IMR-90 (cell line): ENCODE data around the gene CRY2. TPM values are rescaled to one million over a fixed set of nuclear protein-coding genes. Genes with fewer than 3 reads are reported as not detected.

Experiments used
- ATAC-seq: fragments of 200-7000 bp; cut with Tn5 transposase; 2 replicates; pipeline ENCODE4 v1.9.1; 2020; ENCODE audit warnings: low read depth, mild to moderate bottlenecking, moderate library complexity
- BruUV-seq: library from RNA; stranded (reverse); fragments of 400-500 nt; replicated peaks from 2 replicates; lab custom pipeline; 2021; lab: Mats Ljungman, UMichigan
- CTCF ChIA-PET: fragments of 300-600 bp; formaldehyde crosslinking; extraction: SDS; loops from one replicate; lab custom pipeline; 2021; ENCODE audit warnings: antibody characterized with exemption; lab: Yijun Ruan, JAX
- POLR2A ChIA-PET: fragments of 300-600 bp; sonication (Branson Sonifier 250); formaldehyde crosslinking; loops from one replicate; lab custom pipeline; 2022; ENCODE audit warnings: antibody characterized with exemption; ENCODE audit not compliant: unreplicated experiment; lab: Charles Lee
- DNase-seq: peaks from one replicate; pipeline ENCODE4 v3.0.0; 2013
- H2AFZ ChIP-seq: replicated peaks from 2 replicates; pipeline ENCODE3; 2013; ENCODE audit warnings: low read length, mild to moderate bottlenecking; ENCODE audit not compliant: poor library complexity
- H2AK5ac ChIP-seq: 2 replicates; pipeline ENCODE4 v1.6.1; 2013; ENCODE audit warnings: low read depth, low read length, inconsistent platforms
- H2AK9ac ChIP-seq: replicated peaks from 2 replicates; pipeline ENCODE3; 2013; ENCODE audit warnings: mild to moderate bottlenecking, low read depth, low read length, moderate library complexity; ENCODE audit not compliant: poor library complexity
- H2BK120ac ChIP-seq: 2 replicates; pipeline ENCODE4 v1.6.1; 2013; ENCODE audit warnings: low read depth, low read length, inconsistent platforms
- H2BK15ac ChIP-seq: 3 replicates; pipeline ENCODE4 v1.6.1; 2013; ENCODE audit warnings: low read depth, low read length, inconsistent platforms
- H2BK20ac ChIP-seq: 2 replicates; pipeline ENCODE4 v1.6.1; 2013; ENCODE audit warnings: low read depth, mild to moderate bottlenecking, inconsistent platforms, low read length, moderate library complexity
- H2BK5ac ChIP-seq: 2 replicates; pipeline ENCODE4 v1.6.1; 2013; ENCODE audit warnings: mild to moderate bottlenecking, low read depth, low read length, inconsistent platforms; ENCODE audit not compliant: poor library complexity, severe bottlenecking
- H3K14ac ChIP-seq: replicated peaks from 2 replicates; pipeline ENCODE4 v1.6.1; 2013; ENCODE audit warnings: low read depth, low read length, inconsistent platforms
- H3K18ac ChIP-seq: 2 replicates; pipeline ENCODE4 v1.6.1; 2013; ENCODE audit warnings: low read depth, low read length, control low read depth
- H3K23ac ChIP-seq: 2 replicates; pipeline ENCODE4 v1.6.1; 2013; ENCODE audit warnings: low read depth, low read length, inconsistent platforms
- H3K27ac ChIP-seq: 2 replicates; pipeline ENCODE4 v1.5.1; 2013; ENCODE audit warnings: mild to moderate bottlenecking, control low read depth, low read length; ENCODE audit not compliant: insufficient read depth
- H3K27me3 ChIP-seq: 2 replicates; pipeline ENCODE4 v1.6.1; 2013; ENCODE audit warnings: low read length; ENCODE audit not compliant: control insufficient read depth, insufficient read depth
- H3K36me3 ChIP-seq: 2 replicates; pipeline ENCODE4 v1.6.1; 2013; ENCODE audit warnings: low read length, mixed read lengths; ENCODE audit not compliant: control insufficient read depth, insufficient read depth
- H3K4ac ChIP-seq: 2 replicates; pipeline ENCODE4 v1.6.1; 2013; ENCODE audit warnings: low read depth, low read length, inconsistent platforms
- H3K4me1 ChIP-seq: 2 replicates; pipeline ENCODE4 v1.6.1; 2013; ENCODE audit warnings: low read length, mixed read lengths; ENCODE audit not compliant: control insufficient read depth, insufficient read depth
- H3K4me2 ChIP-seq: 2 replicates; pipeline ENCODE4 v1.6.1; 2013; ENCODE audit warnings: low read depth, mild to moderate bottlenecking, control low read depth, low read length, moderate library complexity
- H3K4me3 ChIP-seq: 2 replicates; pipeline ENCODE4 v1.5.1; 2013; ENCODE audit warnings: low read depth, mild to moderate bottlenecking, control low read depth, low read length, moderate library complexity; ENCODE audit not compliant: insufficient read depth
- H3K56ac ChIP-seq: 2 replicates; pipeline ENCODE4 v1.6.1; 2013; ENCODE audit warnings: low read length, inconsistent platforms; ENCODE audit not compliant: insufficient read depth; ENCODE audit errors: extremely low read depth
- H3K79me1 ChIP-seq, 2 experiments: 2 replicates each; pipeline ENCODE4 v1.6.1; 2013; ENCODE audit warnings: low read length in 2 of 2, inconsistent platforms in 1 of 2, low read depth in 1 of 2
- H3K9ac ChIP-seq: 2 replicates; pipeline ENCODE4 v1.6.1; 2013; ENCODE audit warnings: low read depth, low read length, control low read depth
- H3K9me1 ChIP-seq: 2 replicates; pipeline ENCODE4 v1.6.1; 2013; ENCODE audit warnings: low read length, inconsistent platforms; ENCODE audit not compliant: insufficient read depth
- H3K9me3 ChIP-seq: 2 replicates; pipeline ENCODE4 v1.6.1; 2013; ENCODE audit warnings: low read length; ENCODE audit not compliant: control insufficient read depth, insufficient read depth
- H4K20me1 ChIP-seq: 2 replicates; pipeline ENCODE4 v1.6.1; 2013; ENCODE audit warnings: low read length, inconsistent platforms; ENCODE audit not compliant: insufficient read depth
- H4K5ac ChIP-seq: 2 replicates; pipeline ENCODE4 v1.6.1; 2013; ENCODE audit warnings: mild to moderate bottlenecking, low read depth, low read length, control low read depth
- H4K8ac ChIP-seq, 2 experiments: 2 replicates each; pipeline ENCODE4 v1.6.1; 2013; ENCODE audit warnings: low read depth in 2 of 2, low read length in 2 of 2, control low read depth in 1 of 2, inconsistent platforms in 1 of 2
- H4K91ac ChIP-seq: 2 replicates; pipeline ENCODE4 v1.6.1; 2013; ENCODE audit warnings: low read depth, low read length, inconsistent platforms; ENCODE audit not compliant: insufficient read depth
- BHLHE40 ChIP-seq: fragments of 150-350 bp; IDR thresholded peaks from 2 replicates; pipeline ENCODE4 v1.6.1; 2016; ENCODE audit warnings: mild to moderate bottlenecking, low read depth, low read length
- CEBPB ChIP-seq: IDR thresholded peaks from 2 replicates; pipeline ENCODE4 v1.6.1; 2012; ENCODE audit warnings: low read depth, low read length, improper control_type of control experiment
- CHD1 ChIP-seq: IDR thresholded peaks from 2 replicates; pipeline ENCODE4 v1.6.1; 2012; ENCODE audit warnings: low read depth, low read length, improper control_type of control experiment
- CTCF ChIP-seq: conservative IDR thresholded peaks from 2 replicates; pipeline ENCODE4 v1.5.1; 2012; ENCODE audit warnings: mild to moderate bottlenecking, low read depth, low read length, improper control_type of control experiment
- FOS ChIP-seq: fragments of 150-350 bp; IDR thresholded peaks from 2 replicates; pipeline ENCODE4 v1.6.1; 2016; ENCODE audit warnings: low read depth, low read length
- MAFK ChIP-seq: IDR thresholded peaks from 2 replicates; pipeline ENCODE4 v1.6.1; 2012; ENCODE audit warnings: low read depth, low read length, improper control_type of control experiment
- MAZ ChIP-seq: IDR thresholded peaks from 2 replicates; pipeline ENCODE4 v1.6.1; 2012; ENCODE audit warnings: low read depth, mild to moderate bottlenecking, low read length, improper control_type of control experiment, moderate library complexity, borderline replicate concordance
- NFE2L2 ChIP-seq: fragments of 150-350 bp; IDR thresholded peaks from 2 replicates; pipeline ENCODE4 v1.6.1; 2016; ENCODE audit warnings: low read depth, mild to moderate bottlenecking, low read length
- POLR2A ChIP-seq: IDR thresholded peaks from 2 replicates; pipeline ENCODE4 v1.6.1; 2012; ENCODE audit warnings: mild to moderate bottlenecking, low read depth, low read length
- RAD21 ChIP-seq: IDR thresholded peaks from 2 replicates; pipeline ENCODE4 v1.6.1; 2012; ENCODE audit warnings: low read length, improper control_type of control experiment
- RCOR1 ChIP-seq: IDR thresholded peaks from 2 replicates; pipeline ENCODE4 v1.6.1; 2012; ENCODE audit warnings: mild to moderate bottlenecking, low read length, improper control_type of control experiment; ENCODE audit not compliant: insufficient replicate concordance
- RFX5 ChIP-seq: IDR thresholded peaks from 2 replicates; pipeline ENCODE4 v1.8.0; 2012; ENCODE audit warnings: low read depth, mild to moderate bottlenecking, low read length, moderate library complexity
- WGBS, 2 experiments: methylation state at CpG; one replicate each; pipeline versions ENCODE4 v1.1.5 to v1.1.7; 2013; ENCODE audit warnings: missing lambda C conversion rate in 2 of 2; ENCODE audit not compliant: insufficient read length in 1 of 2; ENCODE audit errors: extremely low coverage in 2 of 2; 5-methylcytosine and 5-hydroxymethylcytosine counted together
- dilution Hi-C: fragments of 300-500 bp; cut with HindIII; formaldehyde crosslinking; loops from one replicate; pipeline ENCODE4 v1.14.3; 2018; ENCODE audit warnings: low sequenced_read_pairs; ENCODE audit not compliant: unreplicated experiment
- in situ Hi-C: fragments of 300-500 bp; cut with MboI; formaldehyde crosslinking; loops from 3 replicates; pipeline ENCODE4 v1.14.3; 2019; ENCODE audit warnings: low sequenced_read_pairs, inconsistent platforms, mixed read lengths
- intact Hi-C: fragments of 100-400 bp; cut with micrococcal nuclease; formaldehyde crosslinking; loops from 2 replicates; pipeline ENCODE4 v1.10.0; 2022
- polyA plus RNA-seq, 3 experiments: library from polyadenylated mRNA; depleted of rRNA; stranded (reverse); fragments of >200 nt; gene quantifications; 2 replicates each; pipeline ENCODE4 v1.2.3, GENCODE V29; 2012; ENCODE audit warnings: low replicate concordance in 1 of 3
- total RNA-seq: library from RNA; depleted of rRNA; stranded (reverse); fragments of >200 nt; gene quantifications from 2 replicates; pipeline ENCODE4 v1.2.3, GENCODE V29; 2012

CRY2 gene
- total and polyA plus RNA-seq, 2 of the 4 experiments (the other 2 are of a cell fraction), result 12.2 to 13.1 TPM

DNA sequence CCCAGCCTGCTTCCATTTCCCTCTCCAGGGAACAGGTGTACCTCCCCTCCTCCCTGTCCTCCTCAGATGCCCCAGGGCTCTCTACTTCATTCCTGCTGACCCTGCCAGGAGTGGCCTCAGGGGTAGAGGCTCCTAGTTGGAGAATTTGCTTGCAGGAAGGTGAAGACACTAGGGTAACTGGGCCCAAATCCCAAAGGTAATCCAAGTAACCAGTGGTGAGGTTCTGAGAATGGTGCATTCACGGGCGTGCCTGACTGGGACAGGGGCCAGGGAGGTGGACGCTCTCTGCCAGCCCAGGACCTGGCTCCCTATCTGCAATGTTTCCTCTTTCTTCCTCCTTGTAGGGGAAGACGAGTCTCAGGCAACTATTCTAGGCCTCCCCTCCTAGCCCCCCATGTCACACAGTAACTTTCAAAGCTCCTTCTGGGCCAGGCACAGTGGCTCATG, 39.5 kb upstream of the CRY2 start:
- TF ChIP-seq POLR2A (no peak), CTCF (no peak), RFX5 (no peak), MAZ (no peak), RCOR1 (no peak), NFE2L2 (no peak), RAD21 (no peak), CEBPB (no peak), MAFK (no peak), BHLHE40 (no peak), CHD1 (no peak), FOS (no peak)
- H2BK120ac ChIP-seq, result no peak overlapping the region
- H3K4me3 ChIP-seq, result no peak overlapping the region
- ATAC-seq (no peak), DNase-seq (no peak)
- peaks cover 42 to 58% of the 10 kb centered on the region in 2 experiments for H3K79me1 ChIP-seq
- H2BK20ac ChIP-seq, result no peak overlapping the region
- no peak overlapping the region for H3K23ac ChIP-seq
- intact Hi-C loops (no loop called here), dilution Hi-C loops (no loop called here), in situ Hi-C loops (loop anchor here (25.0 kb wide), 1 partner anchor 1246 kb away; the partner anchor contains the start of gene CD82)
- no peaks in the 10 kb centered on the region for H3K9me3 ChIP-seq
- H4K20me1 ChIP-seq, result peaks cover 36% of the 10 kb centered on the region
- no peak overlapping the region for H2BK15ac ChIP-seq
- H3K27me3 ChIP-seq, result no peaks in the 10 kb centered on the region
- no peak overlapping the region for H4K5ac ChIP-seq
- H3K4ac ChIP-seq, result no peak overlapping the region
- H4K8ac ChIP-seq, result no peak overlapping the region
- H3K36me3 ChIP-seq, result peaks cover 38% of the 10 kb centered on the region
- H2AFZ ChIP-seq, result no peak overlapping the region
- peak overlapping the region; percentile 96; the same call in 1 of the 2 replicates for H3K4me2 ChIP-seq
- H3K18ac ChIP-seq, result no peak overlapping the region
- H2BK5ac ChIP-seq, result no peak overlapping the region
- no peak overlapping the region for H4K91ac ChIP-seq
- H3K4me1 ChIP-seq, result peaks cover 20% of the 10 kb centered on the region
- BruUV-seq, result no TSS peak
- peaks cover 27% of the 10 kb centered on the region for H3K9me1 ChIP-seq
- no CpG with 5 or more reads among the region's 4 CpGs for WGBS, 2 experiments
- no peak overlapping the region for H2AK9ac ChIP-seq
- H3K27ac ChIP-seq, result no peak overlapping the region
- no peak overlapping the region for H3K56ac ChIP-seq
- H3K9ac ChIP-seq, result no peak overlapping the region
- H3K14ac ChIP-seq, result no peak overlapping the region
- POLR2A ChIA-PET, result no interaction called here
- CTCF ChIA-PET, result no interaction called here
- H2AK5ac ChIP-seq, result no peak overlapping the region
